ENCODE results near the gene BMPER. TPM values are rescaled to one million over a fixed set of nuclear protein-coding genes. Genes with fewer than 3 reads are reported as not detected.

Gene BMPER
- total and polyA plus RNA-seq, 10 of the 15 experiments (the other 5 are each of a cell fraction or from before 2014, with no cell fraction given) = 0.02 to 0.08 TPM; not detected in 8

- Histone ChIP-seq H3K79me2 (ENCODE audit: control insufficient read depth, insufficient read depth, low read length) (no peaks in the 10 kb centered on the region), H3K9me3 (replicated peaks; ENCODE audit: control insufficient read depth, insufficient read depth, low read length) (no peaks in the 10 kb centered on the region), H4K20me1 (ENCODE audit: control insufficient read depth, insufficient read depth) (no peaks in the 10 kb centered on the region), H3K27ac (ENCODE audit: control insufficient read depth, insufficient read depth) (no peak overlapping the region), H3K4me2 (ENCODE audit: control insufficient read depth, insufficient read depth) (no peak overlapping the region), H3K9ac (ENCODE audit: control insufficient read depth, insufficient read depth, low read length) (no peak overlapping the region), H3K4me3 (no peak overlapping the region), H3K27me3 (replicated peaks in 1 of 2; ENCODE audit: control insufficient read depth in 2 of 2, insufficient read depth in 2 of 2, low read length in 1 of 2) (peaks cover 0 to 2% of the 10 kb centered on the region in 2 experiments; a peak in 3 of 4 replicates), H3K4me1 (ENCODE audit: control insufficient read depth, insufficient read depth, low read length) (no peaks in the 10 kb centered on the region), H2AFZ (ENCODE audit: control insufficient read depth, low read depth, low read length) (no peak overlapping the region), H3K36me3 (ENCODE audit: control insufficient read depth in 2 of 2, insufficient read depth in 2 of 2, low read length in 1 of 2) (no peaks in the 10 kb centered on the region)
- no TSS peak for BruUV-seq (replicated peaks)
- intact Hi-C loops (cut with micrococcal nuclease; ENCODE audit: unreplicated experiment) (no loop called here), in situ Hi-C loops (cut with MboI) (no loop called here)
- 21% methylated on average over 2 of the region's 2 CpGs for WGBS (ENCODE audit: insufficient coverage, insufficient replicate concordance, low lambda C conversion rate, missing lambda C conversion rate)
- DNase-seq (ENCODE audit: low read depth, low spot score) = no peak
- CTCF ChIA-PET = interaction anchor here (0.6 to 3.5 kb wide), 5 partner anchors 14 to 152 kb away, joined by 3 to 11 read pairs (median 5); no protein-coding TSS in a partner anchor
- no peak for ATAC-seq
- RAD21 ChIA-PET (ENCODE audit: unreplicated experiment) = interaction anchor here (0.6 to 1.2 kb wide), 3 partner anchors 23 to 1430 kb away, joined by 3 read pairs; no protein-coding TSS in a partner anchor
- SMC1A ChIA-PET (ENCODE audit: uncharacterized antibody, unreplicated experiment) = no interaction called here
- no peak for FAIRE-seq
- POLR2A ChIA-PET = interaction anchor here (0.6 kb wide), 1 partner anchor 564 kb away, joined by 4 read pairs; no protein-coding TSS in a partner anchor
- TF ChIP-seq ATF3 (IDR thresholded peaks at IDR 0.05; ENCODE audit: borderline replicate concordance, extremely low read depth, low read depth, low read length) (no peak), MYB (IDR thresholded peaks at IDR 0.05; ENCODE audit: borderline replicate concordance, low read depth, low read length) (no peak), NR2C2 (IDR thresholded peaks at IDR 0.05; ENCODE audit: borderline replicate concordance, control insufficient read depth, insufficient read length, low read depth) (no peak), SUZ12 (IDR thresholded peaks at IDR 0.05; ENCODE audit: unreplicated experiment) (no peak), RFX5 (IDR thresholded peaks at IDR 0.05; ENCODE audit: low read depth, low read length) (no peak), MXI1 (IDR thresholded peaks at IDR 0.05; ENCODE audit: low read depth, low read length) (no peak), BRCA1 (IDR thresholded peaks at IDR 0.05; ENCODE audit: low read depth, low read length) (no peak), TCF3 (IDR thresholded peaks at IDR 0.05; ENCODE audit: borderline replicate concordance, insufficient read depth, low read depth, low read length) (no peak), HSF1 (IDR thresholded peaks at IDR 0.05; ENCODE audit: low read depth, low read length) (no peak), STAT3 (IDR thresholded peaks at IDR 0.05; ENCODE audit: low read depth, low read length) (no peak), ATF7 (IDR thresholded peaks at IDR 0.05; ENCODE audit: low read depth) (no peak), CBX3 (IDR thresholded peaks at IDR 0.05; ENCODE audit: borderline replicate concordance, low read depth) (no peak), NFYB (IDR thresholded peaks at IDR 0.05; ENCODE audit: insufficient read depth, low read depth, low read length) (no peak), ASH2L (IDR thresholded peaks at IDR 0.05; ENCODE audit: borderline replicate concordance, low read depth) (no peak)
- TF ChIP-seq, protein P1, sequence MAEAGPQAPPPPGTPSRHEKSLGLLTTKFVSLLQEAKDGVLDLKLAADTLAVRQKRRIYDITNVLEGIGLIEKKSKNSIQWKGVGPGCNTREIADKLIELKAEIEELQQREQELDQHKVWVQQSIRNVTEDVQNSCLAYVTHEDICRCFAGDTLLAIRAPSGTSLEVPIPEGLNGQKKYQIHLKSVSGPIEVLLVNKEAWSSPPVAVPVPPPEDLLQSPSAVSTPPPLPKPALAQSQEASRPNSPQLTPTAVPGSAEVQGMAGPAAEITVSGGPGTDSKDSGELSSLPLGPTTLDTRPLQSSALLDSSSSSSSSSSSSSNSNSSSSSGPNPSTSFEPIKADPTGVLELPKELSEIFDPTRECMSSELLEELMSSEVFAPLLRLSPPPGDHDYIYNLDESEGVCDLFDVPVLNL (IDR thresholded peaks at IDR 0.05; ENCODE audit: low read depth, low read length) = no peak
- TF ChIP-seq, protein P2, sequence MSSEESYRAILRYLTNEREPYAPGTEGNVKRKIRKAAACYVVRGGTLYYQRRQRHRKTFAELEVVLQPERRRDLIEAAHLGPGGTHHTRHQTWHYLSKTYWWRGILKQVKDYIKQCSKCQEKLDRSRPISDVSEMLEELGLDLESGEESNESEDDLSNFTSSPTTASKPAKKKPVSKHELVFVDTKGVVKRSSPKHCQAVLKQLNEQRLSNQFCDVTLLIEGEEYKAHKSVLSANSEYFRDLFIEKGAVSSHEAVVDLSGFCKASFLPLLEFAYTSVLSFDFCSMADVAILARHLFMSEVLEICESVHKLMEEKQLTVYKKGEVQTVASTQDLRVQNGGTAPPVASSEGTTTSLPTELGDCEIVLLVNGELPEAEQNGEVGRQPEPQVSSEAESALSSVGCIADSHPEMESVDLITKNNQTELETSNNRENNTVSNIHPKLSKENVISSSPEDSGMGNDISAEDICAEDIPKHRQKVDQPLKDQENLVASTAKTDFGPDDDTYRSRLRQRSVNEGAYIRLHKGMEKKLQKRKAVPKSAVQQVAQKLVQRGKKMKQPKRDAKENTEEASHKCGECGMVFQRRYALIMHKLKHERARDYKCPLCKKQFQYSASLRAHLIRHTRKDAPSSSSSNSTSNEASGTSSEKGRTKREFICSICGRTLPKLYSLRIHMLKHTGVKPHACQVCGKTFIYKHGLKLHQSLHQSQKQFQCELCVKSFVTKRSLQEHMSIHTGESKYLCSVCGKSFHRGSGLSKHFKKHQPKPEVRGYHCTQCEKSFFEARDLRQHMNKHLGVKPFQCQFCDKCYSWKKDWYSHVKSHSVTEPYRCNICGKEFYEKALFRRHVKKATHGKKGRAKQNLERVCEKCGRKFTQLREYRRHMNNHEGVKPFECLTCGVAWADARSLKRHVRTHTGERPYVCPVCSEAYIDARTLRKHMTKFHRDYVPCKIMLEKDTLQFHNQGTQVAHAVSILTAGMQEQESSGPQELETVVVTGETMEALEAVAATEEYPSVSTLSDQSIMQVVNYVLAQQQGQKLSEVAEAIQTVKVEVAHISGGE (CRISPR knock-in tag; IDR thresholded peaks at IDR 0.05) = no peak
- TF ChIP-seq, protein P3, sequence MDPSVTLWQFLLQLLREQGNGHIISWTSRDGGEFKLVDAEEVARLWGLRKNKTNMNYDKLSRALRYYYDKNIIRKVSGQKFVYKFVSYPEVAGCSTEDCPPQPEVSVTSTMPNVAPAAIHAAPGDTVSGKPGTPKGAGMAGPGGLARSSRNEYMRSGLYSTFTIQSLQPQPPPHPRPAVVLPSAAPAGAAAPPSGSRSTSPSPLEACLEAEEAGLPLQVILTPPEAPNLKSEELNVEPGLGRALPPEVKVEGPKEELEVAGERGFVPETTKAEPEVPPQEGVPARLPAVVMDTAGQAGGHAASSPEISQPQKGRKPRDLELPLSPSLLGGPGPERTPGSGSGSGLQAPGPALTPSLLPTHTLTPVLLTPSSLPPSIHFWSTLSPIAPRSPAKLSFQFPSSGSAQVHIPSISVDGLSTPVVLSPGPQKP (IDR thresholded peaks at IDR 0.05; ENCODE audit: low read depth, low read length) = no peak
Measured at GRCh38 chr7:33909755-33910154, 4.4 kb downstream of the BMPER start.
